HG02678 (cell line): ENCODE data around the gene GPR156.

Source experiments
- ATAC-seq: cut with Tn5 transposase; IDR thresholded peaks from one replicate; pipeline ENCODE4 v1.9.1; 2021; ENCODE audit warnings: mild to moderate bottlenecking, moderate library complexity; ENCODE audit not compliant: unreplicated experiment

The GPR156 gene

DNA sequence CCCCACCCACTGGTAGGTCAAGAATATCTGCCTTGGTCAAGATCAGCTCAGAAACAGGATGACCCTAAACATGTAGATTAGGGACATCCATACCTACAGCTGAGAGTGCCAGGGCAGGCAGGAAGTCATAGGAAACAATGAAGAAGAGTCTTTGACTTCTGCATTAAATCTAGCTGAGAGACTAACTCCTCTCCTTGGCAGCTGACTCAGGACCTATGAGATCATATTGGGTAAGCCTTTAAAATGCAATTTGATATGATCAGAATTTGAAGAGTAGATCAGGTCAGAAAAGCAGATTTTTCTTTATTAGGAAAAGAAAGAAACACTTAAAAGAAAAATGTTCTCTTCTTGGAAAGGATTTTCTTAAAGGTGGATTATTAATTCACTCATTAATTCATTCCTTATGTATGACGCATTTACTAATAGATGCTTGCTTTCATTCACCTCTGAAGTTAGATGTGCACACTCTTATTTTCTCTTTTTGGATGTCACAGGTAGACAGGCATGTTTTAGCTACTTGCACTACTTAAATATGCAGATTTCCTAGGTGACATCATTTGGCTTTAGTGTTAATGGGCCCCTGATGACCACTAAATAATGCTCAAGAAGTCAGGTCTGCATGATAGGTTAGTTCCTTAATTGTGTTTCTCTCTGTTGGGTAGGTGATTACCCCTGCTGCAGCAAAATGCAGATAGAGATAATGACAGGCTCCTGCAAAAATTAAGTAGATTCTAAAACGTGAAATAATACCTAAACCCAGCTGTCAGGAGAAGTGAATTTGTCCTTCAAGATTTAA, 155.1 kb downstream of the GPR156 start:
- ATAC-seq: no peak

DNA sequence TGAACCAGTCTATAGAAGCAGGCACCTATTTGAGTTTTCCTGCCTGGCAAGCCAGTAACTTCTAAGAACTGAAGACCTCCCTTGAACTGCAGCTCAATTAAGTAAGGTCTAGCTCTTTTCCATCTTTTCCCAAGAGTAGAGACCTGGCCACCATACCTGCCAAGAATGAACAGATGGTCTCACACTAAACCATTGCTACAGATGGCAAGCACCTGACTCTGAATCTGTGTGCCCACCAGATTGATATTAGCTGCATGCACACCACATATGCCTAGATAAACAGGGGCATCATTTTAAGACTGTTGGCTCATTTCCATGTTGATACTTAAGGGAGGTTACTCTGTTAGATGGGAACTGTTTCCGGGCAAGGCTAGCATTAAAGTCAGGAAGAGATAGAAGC, 156.0 kb downstream of the GPR156 start:
- ATAC-seq: no peak

DNA sequence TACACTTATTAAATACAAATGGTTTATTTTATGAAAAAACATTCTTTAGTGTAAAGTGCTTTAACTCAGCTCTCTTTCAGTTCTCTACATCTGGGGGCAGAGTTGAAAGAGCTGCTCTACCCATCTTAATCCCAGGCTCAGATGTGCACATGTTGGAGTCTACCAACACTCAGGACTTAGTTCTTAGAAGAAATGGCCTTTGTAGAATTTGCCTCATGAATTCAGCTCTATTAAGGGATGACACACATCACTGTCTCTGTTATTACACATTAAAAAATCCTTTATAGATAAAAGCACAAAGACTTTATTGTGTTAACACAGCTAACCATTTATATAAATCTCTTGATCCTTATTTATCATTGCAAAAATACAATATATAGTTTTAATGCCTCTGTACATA, 159.0 kb downstream of the GPR156 start:
- ATAC-seq: no peak

DNA sequence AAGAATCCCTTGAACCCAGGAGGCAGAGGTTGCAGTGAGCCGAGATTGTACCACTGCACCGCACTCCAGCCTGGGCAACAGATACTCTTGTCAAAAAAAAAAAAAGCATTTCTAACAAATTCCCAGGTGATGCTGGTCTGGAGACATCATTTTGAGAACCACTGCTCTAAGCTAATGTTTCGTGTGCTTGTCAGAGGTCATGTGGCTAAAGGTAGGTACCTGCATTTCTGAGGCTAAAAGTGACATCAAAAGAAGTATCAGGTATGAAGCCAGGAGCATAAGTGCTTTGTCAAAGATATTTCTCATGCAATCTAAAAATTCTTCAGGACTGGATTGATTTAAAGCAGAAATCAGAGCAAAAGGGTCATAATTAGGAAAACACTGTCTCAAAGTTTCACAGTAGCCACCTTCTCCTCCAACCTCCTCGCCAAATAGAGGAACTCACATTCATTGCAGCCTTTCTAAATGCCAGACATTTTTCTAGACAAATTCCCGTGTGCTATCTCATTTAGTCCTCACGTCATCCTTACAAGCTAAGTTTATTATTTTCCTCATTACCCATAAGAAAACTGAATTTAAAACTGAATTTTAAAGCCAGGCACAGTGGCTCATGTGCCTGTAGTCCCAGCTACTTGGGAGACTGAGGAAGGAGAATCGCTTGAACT, 165.0 kb downstream of the GPR156 start:
- ATAC-seq: no peak
